Neural cell (in vitro differentiated cells): ENCODE measurements around the gene POLH.

Experiments used
- EZH2 ChIP-seq: fragments of 200-600, 300-800 bp; shearing (Covaris generic), sonication (generic); IDR thresholded peaks from 2 replicates; pipeline ENCODE4 v1.6.1; 2014; ENCODE audit warnings: antibody characterized with exemption, low read length, borderline replicate concordance, mild to moderate bottlenecking; ENCODE audit not compliant: insufficient read depth, poor library complexity, severe bottlenecking
- POLR2AphosphoS5 ChIP-seq: IDR thresholded peaks from 2 replicates; pipeline ENCODE4 v1.6.1; 2012
- RAD21 ChIP-seq: fragments of 450-650 bp; conservative IDR thresholded peaks from 2 replicates; pipeline ENCODE4 v1.6.1; 2014; ENCODE audit warnings: antibody characterized with exemption, mild to moderate bottlenecking, moderate library complexity
- SMC3 ChIP-seq: fragments of 450-650 bp; conservative IDR thresholded peaks from 2 replicates; pipeline ENCODE4 v1.6.1; 2014; ENCODE audit warnings: antibody characterized with exemption, mild to moderate bottlenecking, moderate library complexity; ENCODE audit not compliant: poor library complexity
- TF ChIP-seq, protein P1 (sequence below): IDR thresholded peaks from 2 replicates; pipeline ENCODE4 v1.6.1; 2012; ENCODE audit warnings: borderline replicate concordance
- TF ChIP-seq, protein P2 (sequence below): fragments of 450-650 bp; IDR thresholded peaks from 2 replicates; pipeline ENCODE4 v1.5.1; 2014; ENCODE audit warnings: antibody characterized with exemption, mild to moderate bottlenecking, moderate library complexity; ENCODE audit not compliant: poor library complexity, severe bottlenecking

DNA sequence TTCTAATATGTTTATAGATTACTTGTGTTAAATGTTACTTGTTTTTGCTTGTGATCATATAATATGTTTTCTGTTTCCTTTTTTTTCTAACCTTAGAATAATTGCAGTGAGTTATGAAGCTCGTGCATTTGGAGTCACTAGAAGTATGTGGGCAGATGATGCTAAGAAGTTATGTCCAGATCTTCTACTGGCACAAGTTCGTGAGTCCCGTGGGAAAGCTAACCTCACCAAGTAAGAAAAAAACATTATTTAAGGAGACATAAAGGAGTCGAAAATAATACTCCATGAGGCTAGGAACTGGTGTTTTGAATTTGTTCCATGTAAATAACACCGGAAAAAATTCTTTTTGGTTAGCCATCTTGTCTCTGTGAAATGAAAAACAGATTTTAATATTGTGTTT lies 6.9 kb downstream of the POLH start:
- no peak for TF ChIP-seq POLR2AphosphoS5
- no peak for TF ChIP-seq RAD21
- TF ChIP-seq, protein P1, sequence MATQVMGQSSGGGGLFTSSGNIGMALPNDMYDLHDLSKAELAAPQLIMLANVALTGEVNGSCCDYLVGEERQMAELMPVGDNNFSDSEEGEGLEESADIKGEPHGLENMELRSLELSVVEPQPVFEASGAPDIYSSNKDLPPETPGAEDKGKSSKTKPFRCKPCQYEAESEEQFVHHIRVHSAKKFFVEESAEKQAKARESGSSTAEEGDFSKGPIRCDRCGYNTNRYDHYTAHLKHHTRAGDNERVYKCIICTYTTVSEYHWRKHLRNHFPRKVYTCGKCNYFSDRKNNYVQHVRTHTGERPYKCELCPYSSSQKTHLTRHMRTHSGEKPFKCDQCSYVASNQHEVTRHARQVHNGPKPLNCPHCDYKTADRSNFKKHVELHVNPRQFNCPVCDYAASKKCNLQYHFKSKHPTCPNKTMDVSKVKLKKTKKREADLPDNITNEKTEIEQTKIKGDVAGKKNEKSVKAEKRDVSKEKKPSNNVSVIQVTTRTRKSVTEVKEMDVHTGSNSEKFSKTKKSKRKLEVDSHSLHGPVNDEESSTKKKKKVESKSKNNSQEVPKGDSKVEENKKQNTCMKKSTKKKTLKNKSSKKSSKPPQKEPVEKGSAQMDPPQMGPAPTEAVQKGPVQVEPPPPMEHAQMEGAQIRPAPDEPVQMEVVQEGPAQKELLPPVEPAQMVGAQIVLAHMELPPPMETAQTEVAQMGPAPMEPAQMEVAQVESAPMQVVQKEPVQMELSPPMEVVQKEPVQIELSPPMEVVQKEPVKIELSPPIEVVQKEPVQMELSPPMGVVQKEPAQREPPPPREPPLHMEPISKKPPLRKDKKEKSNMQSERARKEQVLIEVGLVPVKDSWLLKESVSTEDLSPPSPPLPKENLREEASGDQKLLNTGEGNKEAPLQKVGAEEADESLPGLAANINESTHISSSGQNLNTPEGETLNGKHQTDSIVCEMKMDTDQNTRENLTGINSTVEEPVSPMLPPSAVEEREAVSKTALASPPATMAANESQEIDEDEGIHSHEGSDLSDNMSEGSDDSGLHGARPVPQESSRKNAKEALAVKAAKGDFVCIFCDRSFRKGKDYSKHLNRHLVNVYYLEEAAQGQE = no peak
- TF ChIP-seq, protein P2, sequence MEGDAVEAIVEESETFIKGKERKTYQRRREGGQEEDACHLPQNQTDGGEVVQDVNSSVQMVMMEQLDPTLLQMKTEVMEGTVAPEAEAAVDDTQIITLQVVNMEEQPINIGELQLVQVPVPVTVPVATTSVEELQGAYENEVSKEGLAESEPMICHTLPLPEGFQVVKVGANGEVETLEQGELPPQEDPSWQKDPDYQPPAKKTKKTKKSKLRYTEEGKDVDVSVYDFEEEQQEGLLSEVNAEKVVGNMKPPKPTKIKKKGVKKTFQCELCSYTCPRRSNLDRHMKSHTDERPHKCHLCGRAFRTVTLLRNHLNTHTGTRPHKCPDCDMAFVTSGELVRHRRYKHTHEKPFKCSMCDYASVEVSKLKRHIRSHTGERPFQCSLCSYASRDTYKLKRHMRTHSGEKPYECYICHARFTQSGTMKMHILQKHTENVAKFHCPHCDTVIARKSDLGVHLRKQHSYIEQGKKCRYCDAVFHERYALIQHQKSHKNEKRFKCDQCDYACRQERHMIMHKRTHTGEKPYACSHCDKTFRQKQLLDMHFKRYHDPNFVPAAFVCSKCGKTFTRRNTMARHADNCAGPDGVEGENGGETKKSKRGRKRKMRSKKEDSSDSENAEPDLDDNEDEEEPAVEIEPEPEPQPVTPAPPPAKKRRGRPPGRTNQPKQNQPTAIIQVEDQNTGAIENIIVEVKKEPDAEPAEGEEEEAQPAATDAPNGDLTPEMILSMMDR = no peak
- TF ChIP-seq EZH2 = no peak
- TF ChIP-seq SMC3 = no peak
